NCI-H128 (cell line): Measurements from ENCODE around the gene TSPAN15.

ENCODE experiments used
- DNase-seq: peaks from one replicate; lab custom pipeline; 2025; ENCODE audit not compliant: unreplicated experiment; lab: John Stamatoyannopoulos, UW

Gene TSPAN15

GRCh38 chr10:69499726-69500689, 48.7 kb downstream of the TSPAN15 start:
- no peak for DNase-seq

GRCh38 chr10:69500864-69501468, 49.7 kb downstream of the TSPAN15 start:
- no peak for DNase-seq

DNA sequence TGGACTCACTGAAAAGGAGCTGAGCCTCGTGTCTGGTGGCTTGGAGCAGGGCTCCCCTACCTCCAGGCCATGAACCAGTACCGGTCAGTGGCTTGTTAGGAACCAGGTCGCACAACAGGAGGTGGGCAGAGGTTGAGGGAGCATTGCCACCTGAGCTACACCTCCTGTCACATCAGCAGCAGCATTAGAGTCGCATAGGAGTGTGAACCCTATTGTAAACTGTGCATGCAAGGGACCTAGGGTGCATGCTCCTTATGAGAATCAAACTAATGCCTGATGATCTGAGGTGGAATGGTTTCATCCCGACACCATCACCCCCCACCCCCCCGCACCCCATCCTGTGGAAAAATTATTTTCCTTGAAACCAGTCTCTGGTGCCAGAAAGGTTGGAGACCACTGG, 50.4 kb downstream of the TSPAN15 start:
- DNase-seq, result no peak

- DNase-seq, result no peak
Measured at GRCh38 chr10:69502589-69502988, 51.3 kb downstream of the TSPAN15 start.

DNA sequence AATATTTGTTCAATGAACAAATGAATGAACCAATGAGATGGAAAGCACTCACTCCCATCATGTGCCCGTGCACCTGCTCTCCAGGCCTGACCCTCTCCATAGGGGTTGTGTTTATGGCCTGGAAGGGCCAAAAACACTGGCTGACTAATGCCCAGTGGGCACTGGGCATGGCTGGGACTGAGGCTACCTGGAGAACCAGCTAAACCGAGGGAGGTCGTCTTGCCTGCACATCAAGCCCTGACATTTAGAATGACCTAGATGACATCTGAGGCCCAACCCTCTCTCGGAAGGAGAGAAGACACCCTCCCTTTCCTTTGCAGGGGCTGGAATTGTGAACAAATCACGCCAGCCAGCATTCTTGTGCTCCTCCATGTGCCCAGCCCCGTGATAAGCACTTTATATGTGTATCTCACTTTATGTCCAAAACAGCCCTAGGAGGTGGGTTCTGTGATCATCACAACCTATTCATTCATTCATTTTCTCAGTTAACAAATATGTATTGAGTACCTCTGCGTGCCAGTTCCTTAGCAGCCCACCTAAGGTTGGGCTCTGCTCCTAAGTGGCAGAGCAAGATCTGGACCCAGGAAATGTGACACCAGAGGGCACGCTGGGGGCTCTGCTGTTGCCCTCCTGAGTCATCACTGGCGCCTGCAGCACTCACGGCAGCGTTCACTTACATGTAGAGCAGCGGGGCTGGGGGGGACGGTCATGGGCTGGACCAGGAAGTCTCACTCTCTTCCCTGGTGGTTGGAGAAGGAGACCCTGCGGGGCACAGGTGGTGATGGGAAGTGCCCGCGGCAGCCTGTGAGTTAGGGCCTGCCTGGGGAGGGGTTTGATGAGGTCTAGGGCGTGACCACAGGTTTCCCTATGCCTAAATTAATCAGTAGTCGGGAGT, 52.0 kb downstream of the TSPAN15 start:
- DNase-seq, result no peak

- DNase-seq, result no peak
Measured at GRCh38 chr10:69503896-69504265, 52.6 kb downstream of the TSPAN15 start.

DNA sequence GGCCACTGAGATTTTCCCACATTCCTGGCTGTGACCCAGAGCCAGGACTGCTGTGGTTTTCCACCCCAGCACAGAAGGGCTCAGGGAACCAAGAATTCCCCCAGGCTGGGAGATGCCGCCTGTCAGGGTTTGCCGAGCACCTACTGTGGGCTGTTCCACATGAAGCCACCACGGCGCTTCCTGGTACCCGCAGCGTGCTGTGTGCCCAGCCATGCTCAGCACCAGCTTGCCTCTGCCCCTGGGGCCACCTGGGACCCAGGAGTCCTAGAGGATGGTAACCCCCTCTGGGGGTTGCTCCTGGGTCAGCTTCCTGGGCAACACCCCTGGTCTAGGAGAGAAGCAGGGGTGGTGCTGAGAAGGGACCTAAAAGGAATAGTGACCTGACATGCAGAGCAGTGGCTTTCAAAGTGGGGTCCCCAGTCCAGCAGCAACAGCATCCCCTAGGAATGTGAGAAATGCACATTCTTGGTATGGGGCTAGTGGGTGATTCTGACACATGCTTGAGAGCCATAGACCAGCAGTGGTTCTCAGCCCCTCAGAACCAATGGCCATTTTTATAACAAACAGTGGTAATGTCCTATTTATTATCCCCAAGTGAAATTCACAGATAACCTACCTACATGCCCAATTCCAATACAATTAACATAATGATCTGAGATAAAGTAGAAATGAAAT, 53.4 kb downstream of the TSPAN15 start:
- no peak for DNase-seq

DNA sequence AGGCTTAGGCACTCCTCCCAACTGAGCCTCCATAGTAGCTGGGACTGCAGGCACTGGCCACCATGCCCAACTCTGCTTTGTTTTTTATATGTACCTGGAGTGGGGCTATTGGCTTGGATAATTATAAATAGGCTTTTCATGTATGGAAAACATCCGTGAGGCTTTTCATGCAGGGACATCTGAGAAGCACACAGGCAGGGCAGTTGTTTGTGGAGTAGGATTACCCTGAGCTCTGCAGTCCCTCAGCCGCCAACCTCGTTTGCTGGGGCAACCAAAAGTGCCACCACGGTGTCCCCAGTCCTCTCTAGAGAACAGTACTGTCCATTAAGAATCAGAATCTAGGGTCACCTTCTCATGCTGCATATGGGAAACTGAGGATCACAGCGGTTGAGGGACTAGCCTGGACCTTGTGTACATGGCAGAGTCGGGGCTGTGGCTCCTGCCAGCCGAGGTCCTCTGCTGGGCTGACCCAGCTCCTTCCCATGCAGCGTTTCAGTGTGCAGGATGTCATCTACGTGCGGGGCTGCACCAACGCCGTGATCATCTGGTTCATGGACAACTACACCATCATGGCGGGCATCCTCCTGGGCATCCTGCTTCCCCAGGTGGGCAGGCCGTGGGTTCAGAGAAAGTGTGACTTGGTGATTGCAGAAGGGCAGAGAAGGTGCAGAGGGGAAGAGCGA, 54.5 kb downstream of the TSPAN15 start:
- DNase-seq, result no peak

- DNase-seq, result no peak
Measured at GRCh38 chr10:69506487-69506833, 55.2 kb downstream of the TSPAN15 start.

DNA sequence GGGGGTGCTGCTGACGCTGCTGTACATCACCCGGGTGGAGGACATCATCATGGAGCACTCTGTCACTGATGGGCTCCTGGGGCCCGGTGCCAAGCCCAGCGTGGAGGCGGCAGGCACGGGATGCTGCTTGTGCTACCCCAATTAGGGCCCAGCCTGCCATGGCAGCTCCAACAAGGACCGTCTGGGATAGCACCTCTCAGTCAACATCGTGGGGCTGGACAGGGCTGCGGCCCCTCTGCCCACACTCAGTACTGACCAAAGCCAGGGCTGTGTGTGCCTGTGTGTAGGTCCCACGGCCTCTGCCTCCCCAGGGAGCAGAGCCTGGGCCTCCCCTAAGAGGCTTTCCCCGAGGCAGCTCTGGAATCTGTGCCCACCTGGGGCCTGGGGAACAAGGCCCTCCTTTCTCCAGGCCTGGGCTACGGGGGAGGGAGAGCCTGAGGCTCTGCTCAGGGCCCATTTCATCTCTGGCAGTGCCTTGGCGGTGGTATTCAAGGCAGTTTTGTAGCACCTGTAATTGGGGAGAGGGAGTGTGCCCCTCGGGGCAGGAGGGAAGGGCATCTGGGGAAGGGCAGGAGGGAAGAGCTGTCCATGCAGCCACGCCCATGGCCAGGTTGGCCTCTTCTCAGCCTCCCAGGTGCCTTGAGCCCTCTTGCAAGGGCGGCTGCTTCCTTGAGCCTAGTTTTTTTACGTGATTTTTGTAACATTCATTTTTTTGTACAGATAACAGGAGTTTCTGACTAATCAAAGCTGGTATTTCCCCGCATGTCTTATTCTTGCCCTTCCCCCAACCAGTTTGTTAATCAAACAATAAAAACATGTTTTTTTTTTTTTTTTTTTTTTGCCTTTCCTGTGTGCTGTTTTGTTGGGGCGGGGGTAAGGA, 55.8 kb downstream of the TSPAN15 start:
- DNase-seq, result no peak

- DNase-seq, result no peak
Measured at GRCh38 chr10:69508738-69509340, 57.6 kb downstream of the TSPAN15 start.

- DNase-seq, result no peak
Measured at GRCh38 chr10:69512901-69513300, 61.6 kb downstream of the TSPAN15 start.

- DNase-seq, result no peak
Measured at GRCh38 chr10:69513617-69514016, 62.4 kb downstream of the TSPAN15 start.

- no peak for DNase-seq
Measured at GRCh38 chr10:69515699-69516259, 64.5 kb downstream of the TSPAN15 start.

DNA sequence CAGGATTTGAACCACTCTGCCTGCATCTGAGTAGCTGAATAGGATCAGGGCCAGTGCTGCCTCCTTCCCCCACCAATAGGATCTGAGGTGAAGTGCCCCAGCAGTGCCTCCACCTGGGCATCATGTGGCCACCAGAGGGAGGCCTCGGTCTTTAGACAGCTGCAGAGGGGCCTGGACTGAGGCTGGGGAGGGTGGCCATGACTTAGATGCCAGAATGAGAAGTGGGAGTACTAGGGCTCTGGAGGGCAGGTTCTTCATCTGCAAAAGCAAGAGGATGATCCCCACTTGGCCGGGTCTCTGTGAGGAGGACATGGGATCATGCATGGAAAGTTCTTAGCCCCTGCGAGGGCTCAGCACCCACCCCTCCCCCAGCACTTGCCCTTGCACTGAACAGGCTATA, 65.1 kb downstream of the TSPAN15 start:
- DNase-seq, result peak; percentile 1

DNA sequence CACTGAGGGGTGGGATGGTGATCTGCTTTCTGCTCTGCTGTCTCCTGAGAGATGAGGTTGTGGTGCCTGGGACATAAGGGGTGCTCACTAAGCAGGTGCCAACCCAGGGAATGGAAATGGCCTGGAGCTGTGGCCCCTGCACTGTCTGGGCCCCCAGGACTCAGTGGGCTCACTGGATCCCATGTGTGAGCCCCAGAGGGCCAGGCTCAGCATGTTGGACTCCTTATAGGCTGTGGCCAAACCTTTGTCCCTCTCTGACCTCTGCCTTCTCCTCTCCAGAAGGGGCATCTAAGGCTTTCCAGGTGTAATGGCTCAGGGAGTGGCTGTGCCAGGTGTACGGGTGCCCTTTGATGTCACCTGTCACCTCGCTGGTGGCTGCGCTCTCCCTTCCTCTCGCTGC, 65.5 kb downstream of the TSPAN15 start:
- no peak for DNase-seq

- DNase-seq, result no peak
Measured at GRCh38 chr10:69517271-69517848, 66.1 kb downstream of the TSPAN15 start.

GRCh38 chr10:69527961-69528360, 76.7 kb downstream of the TSPAN15 start:
- no peak for DNase-seq
